GM19438 (cell line): ENCODE results near the gene JAZF1.

ENCODE experiments used
- ATAC-seq: cut with Tn5 transposase; IDR thresholded peaks from one replicate; pipeline ENCODE4 v1.9.1; 2021; ENCODE audit warnings: low read depth; ENCODE audit not compliant: unreplicated experiment

JAZF1 gene

GRCh38 chr7:27804139-27804538, 376.5 kb downstream of the JAZF1 start:
- ATAC-seq, result no peak

DNA sequence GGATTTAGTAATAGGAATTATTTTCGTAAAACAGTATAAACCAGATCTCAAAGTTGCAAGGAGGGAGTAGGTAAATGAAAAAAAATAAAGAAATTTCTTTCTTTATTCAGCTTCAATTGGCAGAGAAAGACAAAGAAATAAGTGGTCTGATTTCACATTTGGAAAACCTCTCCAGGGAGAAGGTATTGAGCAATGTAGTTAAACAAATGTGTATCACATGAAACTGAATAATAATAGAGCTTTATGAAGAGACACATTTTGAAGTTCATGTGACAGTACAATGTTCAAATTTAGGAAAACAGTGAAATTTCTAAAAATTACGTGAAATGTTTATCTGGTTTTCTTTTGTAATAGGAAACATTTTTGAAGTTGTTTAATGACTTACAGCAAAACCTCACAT, 377.6 kb downstream of the JAZF1 start:
- ATAC-seq, result no peak

GRCh38 chr7:27799212-27799611, 381.4 kb downstream of the JAZF1 start:
- no peak for ATAC-seq

- no peak for ATAC-seq
These were observed 384.6 kb downstream of the JAZF1 start for GRCh38 chr7:27795977-27796376.

DNA sequence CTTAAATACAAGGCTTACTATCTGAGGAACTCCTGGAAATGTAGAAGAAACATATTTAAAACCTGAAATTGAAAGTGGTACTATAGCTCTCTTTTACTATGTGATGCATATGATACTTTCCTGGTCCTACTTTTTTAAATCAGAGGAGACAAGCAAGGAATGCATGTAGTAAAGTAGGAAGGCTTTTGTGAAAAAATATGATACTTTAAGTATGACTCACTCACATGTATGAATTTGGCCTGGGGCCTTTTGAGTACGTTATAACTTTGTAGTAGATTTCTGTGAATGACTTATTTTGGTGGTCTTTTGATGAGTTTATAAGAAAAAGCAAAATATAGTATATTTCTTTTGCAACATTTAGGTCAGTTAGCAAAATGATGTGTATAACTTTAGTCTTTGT, 386.8 kb downstream of the JAZF1 start:
- ATAC-seq, result no peak

DNA sequence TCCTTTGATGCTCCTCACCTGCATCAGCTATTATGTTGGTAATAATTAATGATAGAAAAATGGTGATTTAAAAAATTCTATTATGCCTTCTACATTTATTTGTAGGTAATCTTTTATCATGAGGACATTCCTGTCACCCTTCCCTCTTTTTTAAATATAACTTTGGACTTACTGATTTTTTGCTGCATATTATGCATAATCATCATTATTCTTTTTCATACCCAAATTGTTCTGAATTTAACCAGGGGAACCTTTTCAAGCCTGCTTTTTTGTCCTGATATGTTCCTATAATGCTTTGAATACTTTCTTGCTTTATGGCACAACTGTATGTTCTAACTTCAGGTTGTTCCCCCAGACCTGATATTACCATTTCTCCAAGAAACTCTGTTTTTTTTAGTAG, 392.2 kb downstream of the JAZF1 start:
- no peak for ATAC-seq

- ATAC-seq, result no peak
These were observed 396.1 kb downstream of the JAZF1 start for GRCh38 chr7:27784399-27785053.

- no peak for ATAC-seq
These were observed 397.7 kb downstream of the JAZF1 start for GRCh38 chr7:27782849-27783248.

- no peak for ATAC-seq
These were observed 399.4 kb downstream of the JAZF1 start for GRCh38 chr7:27781188-27781587.
